Measurements from ENCODE around the gene MAP10. TPM values are rescaled to one million over a fixed set of nuclear protein-coding genes. Genes with fewer than 3 reads are reported as not detected.

Gene MAP10
- 2.1 TPM for total RNA-seq
- long read RNA-seq, partial matches to known transcripts: 0 of 3 reads
- long read RNA-seq, other reads (novel, unspliced or antisense): 0 of 3 reads

GRCh38 chr1:232805269-232806185 lies at the start of gene MAP10:
MAP10 (plus strand) TSS chr1:232805416; CDS start chr1:232805450, 34 bp downstream.
- no peaks in the 10 kb centered on the region for H3K9me3 ChIP-seq
- peak within 1 kb of the TSS; percentile 83 for H3K27ac ChIP-seq
- ATAC-seq (peak; percentile 93), DNase-seq (peak; percentile 89)
- TF ChIP-seq, protein P1, sequence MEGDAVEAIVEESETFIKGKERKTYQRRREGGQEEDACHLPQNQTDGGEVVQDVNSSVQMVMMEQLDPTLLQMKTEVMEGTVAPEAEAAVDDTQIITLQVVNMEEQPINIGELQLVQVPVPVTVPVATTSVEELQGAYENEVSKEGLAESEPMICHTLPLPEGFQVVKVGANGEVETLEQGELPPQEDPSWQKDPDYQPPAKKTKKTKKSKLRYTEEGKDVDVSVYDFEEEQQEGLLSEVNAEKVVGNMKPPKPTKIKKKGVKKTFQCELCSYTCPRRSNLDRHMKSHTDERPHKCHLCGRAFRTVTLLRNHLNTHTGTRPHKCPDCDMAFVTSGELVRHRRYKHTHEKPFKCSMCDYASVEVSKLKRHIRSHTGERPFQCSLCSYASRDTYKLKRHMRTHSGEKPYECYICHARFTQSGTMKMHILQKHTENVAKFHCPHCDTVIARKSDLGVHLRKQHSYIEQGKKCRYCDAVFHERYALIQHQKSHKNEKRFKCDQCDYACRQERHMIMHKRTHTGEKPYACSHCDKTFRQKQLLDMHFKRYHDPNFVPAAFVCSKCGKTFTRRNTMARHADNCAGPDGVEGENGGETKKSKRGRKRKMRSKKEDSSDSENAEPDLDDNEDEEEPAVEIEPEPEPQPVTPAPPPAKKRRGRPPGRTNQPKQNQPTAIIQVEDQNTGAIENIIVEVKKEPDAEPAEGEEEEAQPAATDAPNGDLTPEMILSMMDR (IDR thresholded peaks at IDR 0.05): no peak
- H3K4me1 ChIP-seq: peaks cover 6% of the 10 kb centered on the region
- no peaks in the 10 kb centered on the region for H3K36me3 ChIP-seq
- intact Hi-C loops (cut with DNase I): no loop called here
- H3K4me3 ChIP-seq: peak within 1 kb of the TSS; percentile 67
- no peaks in the 10 kb centered on the region for H3K27me3 ChIP-seq

GRCh38 chr1:232764458-232765251 lies 40.6 kb upstream of the MAP10 start:
- Histone ChIP-seq H3K27ac (no peak overlapping the region), H3K27me3 (no peaks in the 10 kb centered on the region), H3K9me3 (no peaks in the 10 kb centered on the region), H3K4me3 (no peak overlapping the region), H3K4me1 (peaks cover 12% of the 10 kb centered on the region), H3K36me3 (no peaks in the 10 kb centered on the region)
- no peak for DNase-seq
- intact Hi-C loops (cut with DNase I): no loop called here
- TF ChIP-seq, protein P1 (IDR thresholded peaks at IDR 0.05): no peak
- ATAC-seq: no peak

DNA sequence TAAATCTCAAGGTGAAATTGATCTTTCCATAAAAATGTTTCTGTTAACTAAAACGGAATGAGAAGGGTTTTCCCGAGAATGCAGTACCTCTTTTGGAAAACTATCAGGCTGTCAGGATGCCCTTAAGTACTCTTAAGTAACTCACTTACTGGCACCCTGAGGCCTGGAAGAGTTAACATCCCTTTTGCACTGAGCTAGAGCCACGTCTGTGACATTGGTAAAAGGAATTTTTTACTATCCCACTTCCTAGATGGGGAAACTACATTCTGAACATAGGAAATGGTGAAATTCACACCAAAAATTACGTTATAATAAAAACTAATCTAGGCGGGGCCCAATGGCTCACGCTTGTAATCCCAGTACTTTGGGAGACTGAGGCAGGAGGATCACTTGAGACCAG lies 39.7 kb upstream of the MAP10 start:
- Histone ChIP-seq H3K9me3 (no peaks in the 10 kb centered on the region), H3K4me3 (no peak overlapping the region), H3K4me1 (peaks cover 12% of the 10 kb centered on the region), H3K27me3 (no peaks in the 10 kb centered on the region), H3K36me3 (no peaks in the 10 kb centered on the region), H3K27ac (no peak overlapping the region)
- TF ChIP-seq, protein P1 (IDR thresholded peaks at IDR 0.05): no peak
- intact Hi-C loops (cut with DNase I): no loop called here
- no peak for ATAC-seq
- DNase-seq: no peak

- H3K4me1 ChIP-seq: peaks cover 12% of the 10 kb centered on the region
- H3K9me3 ChIP-seq: no peaks in the 10 kb centered on the region
- intact Hi-C loops (cut with DNase I): no loop called here
- ATAC-seq (no peak), DNase-seq (no peak)
- H3K27me3 ChIP-seq: no peaks in the 10 kb centered on the region
- H3K27ac ChIP-seq: no peak overlapping the region
- no peak overlapping the region for H3K4me3 ChIP-seq
- TF ChIP-seq, protein P1 (IDR thresholded peaks at IDR 0.05): no peak
- H3K36me3 ChIP-seq: no peaks in the 10 kb centered on the region
Observed at GRCh38 chr1:232766241-232766890, 38.9 kb upstream of the MAP10 start.

- intact Hi-C loops (cut with DNase I): no loop called here
- TF ChIP-seq, protein P1 (IDR thresholded peaks at IDR 0.05): no peak
- no peaks in the 10 kb centered on the region for H3K27me3 ChIP-seq
- no peaks in the 10 kb centered on the region for H3K9me3 ChIP-seq
- H3K27ac ChIP-seq: peak overlapping the region; percentile 53
- ATAC-seq (no peak), DNase-seq (no peak)
- no peaks in the 10 kb centered on the region for H3K36me3 ChIP-seq
- H3K4me1 ChIP-seq: peaks cover 12% of the 10 kb centered on the region
- H3K4me3 ChIP-seq: no peak overlapping the region
Observed at GRCh38 chr1:232766904-232767303, 38.3 kb upstream of the MAP10 start.

Data from upper lobe of right lung (tissue), 1 donor.